Omental fat pad (tissue), 4 donors: ENCODE data around the gene ABR. TPM values are rescaled to one million over a fixed set of nuclear protein-coding genes. Genes with fewer than 3 reads are reported as not detected.

Experiments
- ATAC-seq: fragments of 150-250 bp; one replicate; pipeline ENCODE4 v1.9.1; 2016; ENCODE audit warnings: mild to moderate bottlenecking, moderate library complexity; ENCODE audit not compliant: low FRiP score
- DNase-seq: peaks from one replicate; pipeline ENCODE4 v3.0.0-alpha.2; 2019; ENCODE audit warnings: low spot score
- CTCF ChIP-seq, 3 donors: fragments of 450-650 bp; IDR thresholded peaks; one replicate each; pipeline ENCODE4 v1.5.1; 2016 to 2017; ENCODE audit warnings: antibody characterized with exemption in 3 of 3, mild to moderate bottlenecking in 3 of 3, moderate library complexity in 2 of 3
- total RNA-seq, 4 donors: library from RNA; depleted of rRNA; stranded (reverse); fragments of >200 nt; gene quantifications; one replicate each; pipeline ENCODE4 v1.1.0, GENCODE V29; 2016

The ABR gene
- total RNA-seq, 4 donors from 2014 or later, result 51.1 to 92.1 (median 75.8) TPM

- no peak for TF ChIP-seq CTCF (IDR thresholded peaks at IDR 0.05)
- ATAC-seq (no peak), DNase-seq (no peak)
Measured at GRCh38 chr17:965311-965989, 214.3 kb downstream of the ABR start.

- TF ChIP-seq CTCF (IDR thresholded peaks at IDR 0.05), result no peak
- ATAC-seq, result no peak
- no peak for DNase-seq
Measured at GRCh38 chr17:964876-965275, 214.9 kb downstream of the ABR start.

GRCh38 chr17:962670-963069 is 217.1 kb downstream of the ABR start:
- ATAC-seq (no peak), DNase-seq (no peak)
- TF ChIP-seq CTCF (IDR thresholded peaks at IDR 0.05), result no peak

GRCh38 chr17:962166-962565 is 217.6 kb downstream of the ABR start:
- ATAC-seq, result no peak

GRCh38 chr17:958712-959451 is 220.9 kb downstream of the ABR start:
- TF ChIP-seq CTCF (IDR thresholded peaks at IDR 0.05), result no peak
- DNase-seq (no peak), ATAC-seq (no peak)

More at GRCh38 chr17:962166-962565, 217.6 kb downstream of the ABR start:
- no peak for DNase-seq
- TF ChIP-seq CTCF (IDR thresholded peaks at IDR 0.05), result no peak

- DNase-seq (no peak), ATAC-seq (no peak)
- no peak for TF ChIP-seq CTCF (IDR thresholded peaks at IDR 0.05)
Measured at GRCh38 chr17:957856-958421, 221.8 kb downstream of the ABR start.
